Upper lobe of left lung (tissue), 4 donors: ENCODE measurements around the gene TTLL12.

Source experiments
- CTCF ChIP-seq, 6 experiments: fragments of 450-650 bp in 4 of 6; fragments of 200-600 bp in 2 of 6; sonication (generic) in 2 of 6; IDR thresholded peaks; one replicate each; pipeline ENCODE4 v1.5.1; 2016 to 2019; ENCODE audit warnings: antibody characterized with exemption in 6 of 6
- POLR2A ChIP-seq, 4 donors: fragments of 450-650 bp; IDR thresholded peaks; one replicate each; pipeline ENCODE4 v1.5.1; 2016 to 2017; ENCODE audit warnings: antibody characterized with exemption in 4 of 4, mild to moderate bottlenecking in 2 of 4
- POLR2AphosphoS5 ChIP-seq, 2 donors: sonication (generic); formaldehyde crosslinking; IDR thresholded peaks; one replicate each; pipeline ENCODE4 v1.5.1; 2017; ENCODE audit warnings: antibody characterized with exemption in 2 of 2

GRCh38 chr22:43129426-43130425 lies 57.2 kb downstream of the TTLL12 start:
- TF ChIP-seq POLR2A (IDR thresholded peaks at IDR 0.05) (no peak), CTCF (IDR thresholded peaks at IDR 0.05) (no peak), POLR2AphosphoS5 (IDR thresholded peaks at IDR 0.05) (no peak)
